ENCODE measurements around the gene TANC2. TPM values are rescaled to one million over a fixed set of nuclear protein-coding genes. Genes with fewer than 3 reads are reported as not detected.

The TANC2 gene
- total and polyA plus RNA-seq, 2 of the 8 experiments (the other 6 are each of a cell fraction or from before 2014, with no cell fraction given), result 5.7 to 21.9 TPM

DNA sequence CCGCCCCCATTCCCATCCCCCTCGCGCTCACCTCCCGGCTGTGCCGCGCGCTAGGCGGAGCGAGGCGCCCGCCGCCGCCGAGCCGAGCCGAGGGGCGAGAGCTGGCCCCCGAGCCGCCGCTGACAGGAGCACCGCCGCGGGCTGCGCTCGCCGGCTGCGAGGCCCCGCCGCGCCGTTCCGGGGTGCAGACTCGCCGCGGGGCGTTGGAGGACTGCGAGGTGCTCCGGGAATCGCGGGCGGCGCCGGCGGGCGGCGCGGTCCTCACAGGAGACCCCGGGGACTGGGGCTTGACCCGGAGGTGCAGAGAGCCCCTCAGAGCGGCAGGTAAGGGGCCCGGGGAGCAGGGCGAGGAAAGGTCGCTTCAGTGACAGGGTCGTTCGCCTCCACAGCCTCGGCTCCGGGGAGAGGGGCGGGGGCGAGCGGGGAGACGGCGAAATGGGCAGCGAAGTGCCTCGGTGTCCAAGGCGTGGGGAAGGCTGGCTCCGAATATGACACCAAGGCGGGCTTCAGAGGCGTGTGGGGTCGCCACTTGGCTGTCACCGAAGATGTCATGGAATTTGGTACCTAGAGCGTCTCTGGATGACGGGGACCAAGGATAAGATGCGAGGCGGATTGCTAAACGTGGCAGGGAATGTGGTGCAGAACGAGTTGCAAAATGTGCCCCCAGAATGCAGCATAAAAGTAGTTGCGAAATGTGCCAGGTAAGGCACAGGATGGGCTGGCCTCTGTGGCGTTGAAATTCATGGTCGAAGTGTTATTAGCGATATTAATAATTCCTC, 580 bp downstream of the TANC2 start (continued):
- no peak for TF ChIP-seq JUN (IDR thresholded peaks at IDR 0.05; ENCODE audit: low read depth, low read length)
- TF ChIP-seq SP2 (IDR thresholded peaks at IDR 0.05; ENCODE audit: low read length), result no peak
- no peak for TF ChIP-seq RNF2 (IDR thresholded peaks at IDR 0.05; ENCODE audit: borderline replicate concordance, low read depth, low read length, missing control alignments, poor library complexity, severe bottlenecking)
- TF ChIP-seq RFX5 (IDR thresholded peaks at IDR 0.05; ENCODE audit: borderline replicate concordance, low read depth, low read length), result no peak
- TF ChIP-seq BRCA1 (IDR thresholded peaks at IDR 0.05; ENCODE audit: low read depth, low read length), result no peak

All from H1 (cell line).